ENCODE results near the gene CDKN2B. TPM values are rescaled to one million over a fixed set of nuclear protein-coding genes. Genes with fewer than 3 reads are reported as not detected.

CDKN2B gene
- total and polyA plus RNA-seq, 2 of the 4 experiments (the other 2 are of a cell fraction) = 3.6 to 8.2 TPM

- Histone ChIP-seq H3K4me1 (ENCODE audit: control insufficient read depth, insufficient read depth, low read length) (peaks cover 2% of the 10 kb centered on the region; the same call in 1 of the 2 replicates), H2BK15ac (ENCODE audit: low read depth, low read length) (no peak overlapping the region; the same call in 2 of the 3 replicates), H2BK20ac (ENCODE audit: low read depth, low read length) (no peak overlapping the region; the same call in 1 of the 2 replicates), H3K27me3 (ENCODE audit: control insufficient read depth, insufficient read depth, low read length) (no peaks in the 10 kb centered on the region), H4K8ac (ENCODE audit: low read depth in 2 of 2, low read length in 2 of 2) (no peak overlapping the region), H3K18ac (ENCODE audit: low read depth, low read length) (no peak overlapping the region), H3K4me2 (ENCODE audit: low read depth, low read length) (no peak overlapping the region), H3K14ac (replicated peaks; ENCODE audit: low read depth, low read length) (no peak overlapping the region), H3K4me3 (ENCODE audit: insufficient read depth, low read depth, low read length) (no peak overlapping the region), H2BK5ac (ENCODE audit: low read depth, low read length, poor library complexity, severe bottlenecking) (no peak overlapping the region), H2AK5ac (ENCODE audit: low read depth, low read length) (peak overlapping the region; percentile 39; the same call in 1 of the 2 replicates), H2BK120ac (ENCODE audit: low read depth, low read length) (no peak overlapping the region), H4K5ac (ENCODE audit: low read depth, low read length) (no peak overlapping the region), H3K56ac (ENCODE audit: extremely low read depth, insufficient read depth, low read length) (no peak overlapping the region), H3K9me3 (ENCODE audit: control insufficient read depth, insufficient read depth, low read length) (no peaks in the 10 kb centered on the region), H4K20me1 (ENCODE audit: insufficient read depth, low read length) (no peaks in the 10 kb centered on the region), H2AK9ac (replicated peaks; ENCODE audit: low read depth, low read length, poor library complexity) (no peak overlapping the region), H3K79me1 (ENCODE audit: low read depth in 1 of 2, low read length in 2 of 2) (no peaks in the 10 kb centered on the region), H3K9me1 (ENCODE audit: insufficient read depth, low read length) (peaks cover 3% of the 10 kb centered on the region), H4K91ac (ENCODE audit: insufficient read depth, low read depth, low read length) (no peak overlapping the region; the same call in 1 of the 2 replicates), H3K23ac (ENCODE audit: low read depth, low read length) (0 out of 2 replicates have a peak overlapping the region, but pooled peaks have one; percentile 11), H3K4ac (ENCODE audit: low read depth, low read length) (no peak overlapping the region), H2AFZ (replicated peaks; ENCODE audit: low read length, poor library complexity) (no peak overlapping the region), H3K27ac (ENCODE audit: insufficient read depth, low read length) (no peak overlapping the region), H3K9ac (ENCODE audit: low read depth, low read length) (no peak overlapping the region), H3K36me3 (ENCODE audit: control insufficient read depth, insufficient read depth, low read length) (peaks cover 3% of the 10 kb centered on the region; the same call in 1 of the 2 replicates)
- no peak for TF ChIP-seq MAZ (IDR thresholded peaks at IDR 0.05; ENCODE audit: borderline replicate concordance, low read depth, low read length)
- no peak for TF ChIP-seq RCOR1 (IDR thresholded peaks at IDR 0.05; ENCODE audit: insufficient replicate concordance, low read length)
- TF ChIP-seq USF2 (IDR thresholded peaks at IDR 0.05; ENCODE audit: low read depth, low read length) = no peak
- TF ChIP-seq CHD1 (IDR thresholded peaks at IDR 0.05; ENCODE audit: low read depth, low read length) = no peak
- no peak for TF ChIP-seq NFE2L2 (IDR thresholded peaks at IDR 0.05; ENCODE audit: low read depth, low read length)
- no peak for TF ChIP-seq ELK1 (IDR thresholded peaks at IDR 0.05; ENCODE audit: borderline replicate concordance, low read depth, low read length)
- no peak for TF ChIP-seq MAFK (IDR thresholded peaks at IDR 0.05; ENCODE audit: low read depth, low read length)
- no peak for TF ChIP-seq POLR2A (IDR thresholded peaks at IDR 0.05; ENCODE audit: low read depth, low read length)
- no peak for TF ChIP-seq RFX5 (IDR thresholded peaks at IDR 0.05; ENCODE audit: low read depth, low read length)
- TF ChIP-seq MXI1 (IDR thresholded peaks at IDR 0.05; ENCODE audit: borderline replicate concordance, low read depth, low read length) = no peak
- TF ChIP-seq RAD21 (IDR thresholded peaks at IDR 0.05; ENCODE audit: low read length) = no peak
- intact Hi-C loops (cut with micrococcal nuclease) (no loop called here), dilution Hi-C loops (cut with HindIII; ENCODE audit: low sequenced_read_pairs, unreplicated experiment) (no loop called here), in situ Hi-C loops (cut with MboI; ENCODE audit: low sequenced_read_pairs) (no loop called here)
- POLR2A ChIA-PET (ENCODE audit: unreplicated experiment) = no interaction called here
- DNase-seq (no peak), ATAC-seq (ENCODE audit: low read depth) (no peak)
- CTCF ChIA-PET = interaction anchor here (1.4 kb wide), 1 partner anchor 91 kb away, joined by 7 read pairs; no protein-coding TSS in a partner anchor
- no TSS peak for BruUV-seq (replicated peaks)
- 80% methylated on average over 1 of the region's 2 CpGs; no CpG with 5 or more reads in 1 of the 2 experiments for WGBS, 2 experiments (ENCODE audit: extremely low coverage in 2 of 2, insufficient read length in 1 of 2)
Observed at GRCh38 chr9:22035591-22036011, 26.5 kb upstream of the CDKN2B start.

Data from IMR-90 (cell line).